H1 (cell line): ENCODE data around the gene DDN. TPM values are rescaled to one million over a fixed set of nuclear protein-coding genes. Genes with fewer than 3 reads are reported as not detected.

ENCODE experiments used
- CTCF ChIA-PET: fragments of 300-600 bp; sonication (Branson Sonifier 250); formaldehyde crosslinking; loops from one replicate; lab custom pipeline; 2021; ENCODE audit not compliant: partially characterized antibody; lab: Charles Lee
- POLR2A ChIA-PET: fragments of 300-600 bp; sonication (Branson Sonifier 250); formaldehyde crosslinking; loops from one replicate; lab custom pipeline; 2021; ENCODE audit warnings: inconsistent platforms; ENCODE audit not compliant: partially characterized antibody; lab: Charles Lee
- DNase-seq, 2 experiments: peaks; one replicate each; pipeline versions ENCODE4 v3.0.0 to v3.0.0-alpha.2; 2010 to 2022; ENCODE audit warnings: low spot score in 2 of 2, low read depth in 1 of 2, mixed read lengths in 1 of 2
- FAIRE-seq: peaks from 2 replicates; lab custom pipeline; 2011; peaks lifted over from hg19 to GRCh38; lab: Jason Lieb, UNC
- H2AFZ ChIP-seq: 2 replicates; pipeline ENCODE4 v1.8.1; 2012; ENCODE audit warnings: low read length, inconsistent platforms
- H2AK5ac ChIP-seq: 2 replicates; pipeline ENCODE4 v1.6.1; 2013; ENCODE audit warnings: low read depth, low read length
- H2BK120ac ChIP-seq: replicated peaks from 2 replicates; pipeline ENCODE3; 2013; ENCODE audit warnings: low read depth, low read length, inconsistent platforms
- H2BK12ac ChIP-seq: 2 replicates; pipeline ENCODE4 v1.6.1; 2013; ENCODE audit warnings: low read depth, low read length
- H2BK15ac ChIP-seq: 2 replicates; pipeline ENCODE4 v1.6.1; 2013; ENCODE audit warnings: low read length
- H2BK20ac ChIP-seq: 2 replicates; pipeline ENCODE4 v1.6.1; 2013; ENCODE audit warnings: low read length
- H2BK5ac ChIP-seq: 2 replicates; pipeline ENCODE4 v1.6.1; 2013; ENCODE audit warnings: low read depth, low read length
- H3K14ac ChIP-seq: 2 replicates; pipeline ENCODE4 v1.6.1; 2013; ENCODE audit warnings: inconsistent platforms; ENCODE audit not compliant: insufficient read length
- H3K18ac ChIP-seq: 2 replicates; pipeline ENCODE4 v1.6.1; 2013; ENCODE audit warnings: low read length; ENCODE audit errors: extremely low read depth
- H3K23ac ChIP-seq: 2 replicates; pipeline ENCODE4 v1.6.1; 2013; ENCODE audit warnings: inconsistent platforms; ENCODE audit not compliant: insufficient read length
- H3K23me2 ChIP-seq: 2 replicates; pipeline ENCODE4 v1.6.1; 2013; ENCODE audit warnings: low read depth, low read length
- H3K27ac ChIP-seq: 2 replicates; pipeline ENCODE4 v1.6.1; 2011; ENCODE audit warnings: low read depth, low read length, inconsistent platforms
- H3K27me3 ChIP-seq, 4 experiments: replicated peaks in 1 of 4; 1 replicate in 1 of 4; 2 replicates in 3 of 4; pipeline versions ENCODE4 v1.6.1 to v1.8.1; 2011 to 2013; ENCODE audit warnings: low read length in 3 of 4, mild to moderate bottlenecking in 3 of 4, inconsistent platforms in 2 of 4, mixed read lengths in 2 of 4, moderate library complexity in 1 of 4; ENCODE audit not compliant: control insufficient read depth in 3 of 4, insufficient read depth in 3 of 4; ENCODE audit errors: extremely low read depth in 1 of 4
- H3K36me3 ChIP-seq, 4 experiments: 2 replicates each; pipeline versions ENCODE4 v1.6.1 to v1.8.1; 2011 to 2013; ENCODE audit warnings: mild to moderate bottlenecking in 4 of 4, low read length in 3 of 4, moderate library complexity in 2 of 4, control low read depth in 1 of 4, inconsistent platforms in 1 of 4; ENCODE audit not compliant: insufficient read depth in 4 of 4, control insufficient read depth in 2 of 4
- H3K4ac ChIP-seq: replicated peaks from 2 replicates; pipeline ENCODE3; 2013; ENCODE audit warnings: low read length, low read depth, mixed read lengths, inconsistent platforms; ENCODE audit not compliant: insufficient read length
- H3K4me1 ChIP-seq, 4 experiments: replicated peaks in 1 of 4; 1 replicate in 1 of 4; 2 replicates in 3 of 4; pipeline versions ENCODE4 v1.6.1 to v1.8.1; 2011 to 2013; ENCODE audit warnings: low read length in 3 of 4, inconsistent platforms in 2 of 4, mixed read lengths in 1 of 4; ENCODE audit not compliant: insufficient read depth in 4 of 4, control insufficient read depth in 3 of 4
- H3K4me2 ChIP-seq, 2 experiments: 2 replicates each; pipeline versions ENCODE4 v1.6.1 to v1.8.1; 2011 to 2013; ENCODE audit warnings: low read depth in 2 of 2, low read length in 2 of 2, control low read depth in 1 of 2, inconsistent platforms in 1 of 2, mild to moderate bottlenecking in 1 of 2; ENCODE audit not compliant: insufficient read depth in 1 of 2
- H3K4me3 ChIP-seq, 4 experiments: fragments of 200-600, 300-600 bp in 1 of 4; sonication (generic), shearing (Covaris generic), sonication (Bioruptor Twin) in 1 of 4; 2 replicates each; pipeline versions ENCODE4 v1.5.1 to v1.8.1; 2011 to 2016; ENCODE audit warnings: low read length in 4 of 4, low read depth in 3 of 4, control low read depth in 2 of 4, inconsistent platforms in 2 of 4, mild to moderate bottlenecking in 2 of 4, mixed read lengths in 1 of 4, moderate library complexity in 1 of 4; ENCODE audit not compliant: insufficient read depth in 2 of 4; ENCODE audit errors: extremely low read depth in 1 of 4
- H3K56ac ChIP-seq: replicated peaks from 2 replicates; pipeline ENCODE3; 2013; ENCODE audit warnings: low read depth, mild to moderate bottlenecking, mixed read lengths, low read length, inconsistent platforms; ENCODE audit not compliant: insufficient read length
- H3K79me1 ChIP-seq: 2 replicates; pipeline ENCODE4 v1.6.1; 2013; ENCODE audit warnings: low read depth, low read length, control low read depth
- H3K79me2 ChIP-seq, 2 experiments: 2 replicates each; pipeline versions ENCODE4 v1.6.1 to v1.8.1; 2012 to 2013; ENCODE audit warnings: low read length in 2 of 2, mild to moderate bottlenecking in 2 of 2, inconsistent platforms in 1 of 2; ENCODE audit not compliant: insufficient read depth in 2 of 2, control insufficient read depth in 1 of 2
- H3K9ac ChIP-seq, 4 experiments: replicated peaks in 1 of 4; 1 replicate in 1 of 4; 2 replicates in 3 of 4; pipeline versions ENCODE4 v1.6.1 to v1.8.1; 2011 to 2013; ENCODE audit warnings: low read depth in 3 of 4, low read length in 3 of 4, control low read depth in 2 of 4, mild to moderate bottlenecking in 2 of 4, moderate library complexity in 2 of 4, inconsistent platforms in 1 of 4; ENCODE audit errors: extremely low read depth in 1 of 4
- H3K9me3 ChIP-seq, 2 experiments: 2 replicates each; pipeline versions ENCODE4 v1.6.1 to v1.8.1; 2012 to 2013; ENCODE audit warnings: mild to moderate bottlenecking in 2 of 2, moderate library complexity in 2 of 2, control low read depth in 1 of 2, inconsistent platforms in 1 of 2, low read depth in 1 of 2, low read length in 1 of 2, mixed read lengths in 1 of 2; ENCODE audit not compliant: insufficient read depth in 2 of 2
- H4K20me1 ChIP-seq, 2 experiments: replicated peaks in 1 of 2; 2 replicates each; pipeline versions ENCODE3 to v1.8.1; 2011 to 2013; ENCODE audit warnings: inconsistent platforms in 2 of 2, low read length in 2 of 2, mild to moderate bottlenecking in 1 of 2; ENCODE audit not compliant: insufficient read depth in 2 of 2, control insufficient read depth in 1 of 2
- H4K5ac ChIP-seq: 2 replicates; pipeline ENCODE4 v1.6.1; 2013; ENCODE audit warnings: low read length, low read depth, mixed read lengths, inconsistent platforms; ENCODE audit not compliant: insufficient read length
- H4K8ac ChIP-seq: 2 replicates; pipeline ENCODE4 v1.8.0; 2013; ENCODE audit warnings: mild to moderate bottlenecking, moderate library complexity, low read length, inconsistent platforms; ENCODE audit not compliant: insufficient read depth; ENCODE audit errors: extremely low read depth
- H4K91ac ChIP-seq: replicated peaks from 2 replicates; pipeline ENCODE3; 2013; ENCODE audit warnings: low read length, mixed read lengths, inconsistent platforms; ENCODE audit not compliant: insufficient read length
- BACH1 ChIP-seq: IDR thresholded peaks from 2 replicates; pipeline ENCODE4 v1.6.1; 2012; ENCODE audit warnings: low read length, improper control_type of control experiment
- CTCF ChIP-seq, 3 experiments: IDR thresholded peaks; 1 replicate in 2 of 3; 2 replicates in 1 of 3; pipeline versions ENCODE4 v1.5.1 to v1.6.1; 2011; ENCODE audit warnings: low read length in 3 of 3, mild to moderate bottlenecking in 3 of 3, inconsistent platforms in 2 of 3, low read depth in 1 of 3, moderate library complexity in 1 of 3; ENCODE audit not compliant: insufficient read depth in 1 of 3; ENCODE audit errors: control extremely low read depth in 1 of 3
- EZH2 ChIP-seq: fragments of 200-600 bp; sonication (generic); IDR thresholded peaks from 2 replicates; pipeline ENCODE4 v1.7.1; 2012; ENCODE audit warnings: low read depth, mild to moderate bottlenecking, moderate library complexity, low read length, inconsistent platforms; ENCODE audit not compliant: severe bottlenecking
- MAX ChIP-seq: IDR thresholded peaks from 2 replicates; pipeline ENCODE4 v1.6.1; 2012; ENCODE audit warnings: inconsistent platforms
- PHF8 ChIP-seq: fragments of 200-600 bp; sonication (generic); conservative IDR thresholded peaks from 2 replicates; pipeline ENCODE4 v1.7.1; 2012; ENCODE audit warnings: low read depth, mild to moderate bottlenecking, inconsistent platforms, low read length, moderate library complexity
- RBBP5 ChIP-seq: IDR thresholded peaks from 2 replicates; pipeline ENCODE4 v1.7.1; 2012; ENCODE audit warnings: low read depth, mild to moderate bottlenecking, inconsistent platforms, low read length, moderate library complexity, borderline replicate concordance
- SRF ChIP-seq: IDR thresholded peaks from 2 replicates; pipeline ENCODE4 v1.6.1; 2011; ENCODE audit warnings: mild to moderate bottlenecking, low read depth, low read length, moderate library complexity
- WGBS, 2 experiments: shearing (Covaris generic) in 1 of 2; methylation state at CpG; one replicate each; pipeline versions ENCODE4 v1.1.6 to v1.1.7; 2013 to 2015; ENCODE audit warnings: low lambda C conversion rate in 2 of 2, mixed read lengths in 2 of 2, inconsistent platforms in 1 of 2, low coverage in 1 of 2, missing lambda C conversion rate in 1 of 2; ENCODE audit not compliant: insufficient replicate concordance in 2 of 2, insufficient coverage in 1 of 2, insufficient read length in 1 of 2; ENCODE audit errors: extremely low coverage in 1 of 2, missing lambda C conversion rate in 1 of 2; 5-methylcytosine and 5-hydroxymethylcytosine counted together
- polyA plus RNA-seq, 7 experiments: library from polyadenylated mRNA; depleted of rRNA in 3 of 7; stranded (reverse) in 5 of 7; unstranded in 2 of 7; fragments of >200 nt in 5 of 7; fragments of 200-250 nt in 2 of 7; gene quantifications; 1 replicate in 5 of 7; 2 replicates in 1 of 7; 4 replicates in 1 of 7; pipeline versions ENCODE4 v1.2.1 to v1.2.3, GENCODE V29; 2011 to 2013; ENCODE audit warnings: missing spikeins in 2 of 7, mixed read lengths in 2 of 7
- total RNA-seq: library from RNA; stranded (reverse); fragmentation: NEBNext Ultra II Directional; extraction: Animal tissue kit (Norgen Biotek cat#: 25700); gene quantifications from 2 replicates; pipeline ENCODE4 v1.2.1, GENCODE V29; 2021

DDN gene
- total and polyA plus RNA-seq, 2 of the 8 experiments (the other 6 are each of a cell fraction or from before 2014, with no cell fraction given) = 0.14 to 0.30 TPM

DNA sequence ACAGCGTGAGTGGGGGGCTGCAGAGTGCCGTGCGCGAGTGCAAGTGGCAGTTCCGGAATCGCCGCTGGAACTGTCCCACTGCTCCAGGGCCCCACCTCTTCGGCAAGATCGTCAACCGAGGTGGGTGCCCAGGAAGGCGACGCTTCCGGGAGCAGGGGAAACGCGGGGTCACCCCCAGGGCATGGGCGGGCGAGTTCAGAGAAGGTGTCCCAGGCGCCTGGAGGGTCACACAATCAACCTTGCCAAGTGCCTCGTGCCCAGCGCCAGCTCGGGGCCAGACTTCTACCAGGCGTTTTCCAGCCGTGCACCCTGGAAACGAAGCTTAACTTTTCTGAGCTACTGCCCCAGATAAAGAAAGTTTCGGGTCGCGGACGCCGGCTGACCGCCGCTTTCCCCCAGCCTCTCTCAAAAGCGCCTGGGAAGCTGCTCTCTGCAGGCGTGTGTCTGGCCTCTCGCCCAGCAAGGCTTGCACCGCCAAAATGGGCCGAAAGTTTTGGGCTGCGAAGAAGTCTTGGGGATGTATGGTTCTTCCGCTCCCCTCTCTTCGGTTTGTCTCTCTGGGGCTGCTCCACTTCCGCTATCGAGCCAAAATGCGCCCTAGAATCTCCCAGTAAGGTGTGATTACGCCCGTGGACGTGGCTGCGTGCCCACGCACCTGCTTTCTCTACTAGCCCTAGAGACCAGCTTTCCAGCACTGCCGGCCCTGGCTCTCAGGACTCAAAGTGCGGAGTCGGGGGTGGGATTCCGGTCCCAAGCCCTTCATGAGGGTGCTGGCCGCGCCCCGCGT, 19.4 kb downstream of the DDN start:
- Histone ChIP-seq H3K56ac (no peak overlapping the region), H3K14ac (no peak overlapping the region), H3K4ac (no peak overlapping the region), H3K36me3 (peaks cover 0 to 6% (median 0%) of the 10 kb centered on the region in 4 experiments; a peak in 1 of 8 replicates), H3K18ac (peak overlapping the region; percentile 60), H3K27me3 (peaks cover 79 to 98% (median 96%) of the 10 kb centered on the region in 4 experiments), H2BK12ac (0 out of 2 replicates have a peak overlapping the region, but pooled peaks have one; percentile 60), H3K27ac (no peak overlapping the region), H3K4me1 (peaks cover 0 to 35% (median 28%) of the 10 kb centered on the region in 4 experiments; a peak in 6 of 7 replicates), H3K4me3 (peak overlapping the region; percentile 14 to 57 (median 40); a peak in 6 of 8 replicates), H3K79me1 (no peaks in the 10 kb centered on the region), H4K8ac (peak overlapping the region; percentile 71; the same call in 1 of the 2 replicates), H4K91ac (no peak overlapping the region), H2AK5ac (no peak overlapping the region), H3K79me2 (no peaks in the 10 kb centered on the region), H3K9me3 (no peaks in the 10 kb centered on the region), H3K9ac (no peak overlapping the region), H2BK15ac (peak overlapping the region; percentile 72; the same call in 1 of the 2 replicates), H2BK120ac (no peak overlapping the region), H2BK5ac (no peak overlapping the region), H4K20me1 (peaks cover 8% of the 10 kb centered on the region in 2 experiments), H3K23ac (no peak overlapping the region), H3K23me2 (peaks cover 15% of the 10 kb centered on the region), H2AFZ (no peak overlapping the region), H2BK20ac (no peak overlapping the region), H3K4me2 (peak overlapping the region; percentile 65), H4K5ac (no peak overlapping the region)
- FAIRE-seq (no peak), DNase-seq (no peak)
- CTCF ChIA-PET = interaction anchor here (0.8 to 40.8 kb wide), 18 partner anchors 9 to 368 kb away, joined by 3 to 1336 read pairs (median 4); partner anchors contain the start of genes ARF3, DDN, PRKAG1 and WNT1
- WGBS, 2 experiments = 3% methylated on average over 48 of the region's 55 CpGs; no CpG with 5 or more reads in 1 of the 2 experiments
- POLR2A ChIA-PET = interaction anchor here (0.8 to 4.3 kb wide), 8 partner anchors 8 to 165 kb away, joined by 3 to 21 read pairs (median 6); partner anchors contain the start of genes ARF3 and RND1
- TF ChIP-seq EZH2 (peak; percentile 76), BACH1 (no peak), RBBP5 (0 out of 2 replicates have a peak, but pooled peaks have one; percentile 27), SRF (no peak), CTCF (IDR thresholded peaks at IDR 0.05; ENCODE audit: control extremely low read depth in 1 of 3, insufficient read depth in 1 of 3, low read depth in 1 of 3, low read length in 3 of 3) (no peak), PHF8 (no peak), MAX (peak; percentile 33; the same call in 1 of the 2 replicates)
